Brain microvascular endothelial cell (primary cell): ENCODE results near the gene PAF1.

Experiments used
- DNase-seq: peaks from one replicate; pipeline ENCODE4 v3.0.0-alpha.2; 2020
- H3K27ac ChIP-seq: fragments of 250-450 bp; sonication (Bioruptor Pico); 2 replicates; pipeline ENCODE4 v1.5.1; 2020; ENCODE audit warnings: mild to moderate bottlenecking, moderate library complexity
- H3K27me3 ChIP-seq: fragments of 250-450 bp; sonication (Bioruptor Pico); replicated peaks from 2 replicates; pipeline ENCODE4 v1.5.1; 2020; ENCODE audit warnings: mild to moderate bottlenecking
- H3K36me3 ChIP-seq: fragments of 250-450 bp; sonication (Bioruptor Pico); replicated peaks from 2 replicates; pipeline ENCODE4 v1.5.1; 2020; ENCODE audit warnings: mild to moderate bottlenecking
- H3K4me3 ChIP-seq: 2 replicates; pipeline ENCODE4 v1.5.1; 2011; ENCODE audit warnings: low read depth, mild to moderate bottlenecking, control low read depth, low read length, moderate library complexity
- CTCF ChIP-seq: IDR thresholded peaks from 2 replicates; pipeline ENCODE4 v1.5.1; 2011; ENCODE audit warnings: low read depth, mild to moderate bottlenecking, moderate library complexity, low read length, control low read depth, inconsistent platforms; ENCODE audit errors: missing control alignments
- in situ Hi-C: cut with HindIII; loops from 2 replicates; pipeline ENCODE4 v1.10.0; 2017; ENCODE audit warnings: low sequenced_read_pairs, low pct_ligation_motif_present

The PAF1 gene

GRCh38 chr19:39352381-39353255 is 38.3 kb downstream of the PAF1 start:
- Histone ChIP-seq H3K27ac (no peak overlapping the region), H3K27me3 (no peaks in the 10 kb centered on the region), H3K4me3 (no peak overlapping the region), H3K36me3 (peaks cover 67% of the 10 kb centered on the region)
- no peak for DNase-seq
- in situ Hi-C loops: no loop called here
- TF ChIP-seq CTCF: no peak

GRCh38 chr19:39351537-39352064 is 39.3 kb downstream of the PAF1 start:
- Histone ChIP-seq H3K27ac (no peak overlapping the region), H3K27me3 (no peaks in the 10 kb centered on the region), H3K36me3 (peaks cover 57% of the 10 kb centered on the region), H3K4me3 (no peak overlapping the region)
- DNase-seq: no peak
- no peak for TF ChIP-seq CTCF
- in situ Hi-C loops: no loop called here

- in situ Hi-C loops: no loop called here
- TF ChIP-seq CTCF: no peak
- no peak for DNase-seq
- Histone ChIP-seq H3K27me3 (no peaks in the 10 kb centered on the region), H3K36me3 (peaks cover 45% of the 10 kb centered on the region), H3K27ac (no peak overlapping the region), H3K4me3 (no peak overlapping the region)
These were observed 40.8 kb downstream of the PAF1 start for GRCh38 chr19:39350156-39350555.

- no peak overlapping the region for H3K27ac ChIP-seq
- H3K27me3 ChIP-seq: no peaks in the 10 kb centered on the region
- H3K36me3 ChIP-seq: peaks cover 37% of the 10 kb centered on the region
- H3K4me3 ChIP-seq: no peak overlapping the region
- in situ Hi-C loops: loop anchor here (25.0 kb wide), 1 partner anchor 237 kb away; no protein-coding TSS in a partner anchor
- DNase-seq: no peak
- TF ChIP-seq CTCF: no peak
These were observed 41.6 kb downstream of the PAF1 start for GRCh38 chr19:39349326-39349725.

GRCh38 chr19:39347332-39348164 is 43.4 kb downstream of the PAF1 start:
- H3K4me3 ChIP-seq: no peak overlapping the region
- H3K27me3 ChIP-seq: no peaks in the 10 kb centered on the region
- DNase-seq: peak; percentile 44
- H3K36me3 ChIP-seq: peaks cover 24% of the 10 kb centered on the region
- no peak for TF ChIP-seq CTCF
- in situ Hi-C loops: loop anchor here (25.0 kb wide), 1 partner anchor 235 kb away; no protein-coding TSS in a partner anchor
- H3K27ac ChIP-seq: peak overlapping the region; percentile 64
